ENCODE results near the gene PFDN4. TPM values are rescaled to one million over a fixed set of nuclear protein-coding genes. Genes with fewer than 3 reads are reported as not detected.

PFDN4 gene
- total and polyA plus RNA-seq, 2 of the 13 experiments (the other 11 are each of a cell fraction or from before 2014, with no cell fraction given): 59.8 to 227 TPM

DNA sequence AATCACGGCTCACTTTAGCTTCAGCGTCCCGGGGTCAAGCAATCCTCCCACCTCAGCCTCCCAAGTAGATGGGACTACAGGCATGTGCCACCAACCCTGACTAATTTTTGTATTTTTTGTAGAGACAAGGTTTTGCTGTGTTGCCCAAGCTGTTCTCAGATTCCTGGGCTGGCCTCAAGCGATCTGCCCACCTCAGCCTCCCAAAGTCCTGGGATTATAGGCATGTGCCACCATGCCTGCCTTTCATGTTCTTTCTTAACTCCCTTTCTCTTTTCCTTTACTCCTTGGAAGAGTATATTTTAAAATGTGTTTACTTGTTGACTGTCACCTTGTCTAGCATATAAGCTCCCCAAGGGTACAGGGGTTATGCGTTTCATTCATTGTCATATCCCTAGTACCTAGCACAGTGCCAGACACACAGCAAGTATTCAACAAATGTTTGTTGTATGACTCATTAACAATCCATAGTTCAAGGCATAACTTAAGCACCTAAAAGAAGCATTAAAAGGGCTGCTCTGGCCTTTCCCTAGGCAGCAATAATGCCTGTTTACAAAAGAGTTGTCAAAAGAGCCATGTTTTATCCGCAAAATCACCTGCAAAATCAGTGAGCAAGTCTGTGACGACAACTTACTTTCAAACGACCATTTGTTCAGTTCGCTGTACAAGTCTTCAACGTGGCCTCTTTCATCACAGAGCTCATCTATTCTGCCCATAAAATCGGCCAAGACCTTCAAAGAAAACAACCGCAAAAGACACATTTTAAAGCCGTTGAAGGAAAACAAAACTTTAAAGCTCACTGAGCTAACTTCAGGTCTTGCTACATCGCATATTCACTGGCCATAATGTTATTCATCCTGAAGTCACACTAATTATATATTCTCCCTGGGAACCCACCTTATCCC, 38.7 kb upstream of the PFDN4 start (continued):
- TF ChIP-seq KIAA2018 (CRISPR knock-in tag; IDR thresholded peaks at IDR 0.05; ENCODE audit: borderline replicate concordance) (no peak), ZGPAT (CRISPR knock-in tag; IDR thresholded peaks at IDR 0.05) (peak; percentile 19; the same call in 1 of the 2 replicates), ARID2 (CRISPR knock-in tag; IDR thresholded peaks at IDR 0.05; ENCODE audit: borderline replicate concordance) (no peak), ZNF33A (CRISPR knock-in tag; IDR thresholded peaks at IDR 0.05; ENCODE audit: borderline replicate concordance) (no peak), HIVEP1 (CRISPR knock-in tag; IDR thresholded peaks at IDR 0.05) (no peak), ZBTB46 (CRISPR knock-in tag; IDR thresholded peaks at IDR 0.05; ENCODE audit: borderline replicate concordance) (no peak), ZNF282 (IDR thresholded peaks at IDR 0.05; ENCODE audit: partially characterized antibody) (no peak), FOXO1 (CRISPR knock-in tag; IDR thresholded peaks at IDR 0.05) (no peak), ZNF224 (CRISPR knock-in tag; IDR thresholded peaks at IDR 0.05) (no peak), SAP130 (CRISPR knock-in tag; IDR thresholded peaks at IDR 0.05; ENCODE audit: low read depth) (peak; percentile 30), KAT8 (CRISPR knock-in tag; IDR thresholded peaks at IDR 0.05) (0 out of 2 replicates have a peak, but pooled peaks have one; percentile 24), ZNF510 (CRISPR knock-in tag; IDR thresholded peaks at IDR 0.05; ENCODE audit: low read depth) (no peak), ZNF75D (CRISPR knock-in tag; IDR thresholded peaks at IDR 0.05; ENCODE audit: borderline replicate concordance) (no peak), IRX3 (CRISPR knock-in tag; IDR thresholded peaks at IDR 0.05; ENCODE audit: borderline replicate concordance, low read depth) (no peak), POLR2AphosphoS5 (IDR thresholded peaks at IDR 0.05; ENCODE audit: low read depth, low read length) (no peak), JUND (CRISPR knock-in tag; IDR thresholded peaks at IDR 0.05) (peak; percentile 65; the same call in 1 of the 2 replicates), ZFP36 (IDR thresholded peaks at IDR 0.05; ENCODE audit: borderline replicate concordance, low read depth, low read length, partially characterized antibody) (no peak), ZNF747 (CRISPR knock-in tag; IDR thresholded peaks at IDR 0.05; ENCODE audit: borderline replicate concordance) (no peak)
